ENCODE measurements around the gene STON1.

The STON1 gene

GRCh38 chr2:48617618-48618017, 87.7 kb downstream of the STON1 start, which contains the start of gene GTF2A1L:
Gene GTF2A1L (plus strand): TSS chr2:48617856. CDS start chr2:48617875, 19 bp downstream.
- no peak for DNase-seq (ENCODE audit: low spot score)

GRCh38 chr2:48619526-48619925, 89.6 kb downstream of the STON1 start:
- no peak for DNase-seq (ENCODE audit: low spot score)

DNA sequence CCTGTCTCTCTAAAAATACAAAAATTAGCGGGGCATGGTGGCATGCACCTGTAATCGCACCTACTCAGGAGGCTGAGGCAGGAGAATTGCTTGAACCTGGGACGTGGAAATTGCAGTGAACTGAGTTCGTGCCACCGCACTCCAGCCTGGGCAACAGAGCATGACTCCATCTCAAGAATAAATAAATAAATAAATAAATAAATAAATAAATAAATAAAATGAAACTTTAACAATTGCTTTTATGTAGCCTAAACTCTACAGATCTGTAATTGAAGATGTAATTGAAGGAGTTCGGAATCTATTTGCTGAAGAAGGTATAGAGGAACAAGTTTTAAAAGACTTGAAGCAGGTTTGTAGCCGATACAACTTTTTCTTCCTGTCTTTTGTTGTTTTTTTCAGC, 90.7 kb downstream of the STON1 start:
- no peak for DNase-seq (ENCODE audit: low spot score)

- DNase-seq (ENCODE audit: low spot score) = peak; percentile 33
These were observed 92.7 kb downstream of the STON1 start for GRCh38 chr2:48622691-48623090.

DNA sequence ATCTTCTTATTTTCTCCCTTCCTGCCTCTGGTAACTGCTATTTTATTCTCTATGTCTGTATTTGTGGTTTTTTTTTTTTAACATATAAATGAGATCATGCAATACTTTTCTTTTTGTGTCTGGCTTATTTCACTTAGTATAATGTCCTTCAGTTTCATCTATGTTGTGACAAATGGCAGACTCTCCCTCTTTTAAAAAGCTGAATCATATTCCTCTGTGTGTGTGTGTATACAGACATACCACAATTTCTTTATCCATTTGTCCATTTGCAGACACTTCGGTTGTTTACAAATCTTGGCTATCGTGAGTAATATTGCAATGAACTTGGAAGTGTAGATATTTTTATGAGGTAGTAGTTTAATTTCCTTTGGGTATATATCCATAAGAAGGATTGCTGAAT, 94.7 kb downstream of the STON1 start:
- no peak for DNase-seq (ENCODE audit: low spot score)

DNA sequence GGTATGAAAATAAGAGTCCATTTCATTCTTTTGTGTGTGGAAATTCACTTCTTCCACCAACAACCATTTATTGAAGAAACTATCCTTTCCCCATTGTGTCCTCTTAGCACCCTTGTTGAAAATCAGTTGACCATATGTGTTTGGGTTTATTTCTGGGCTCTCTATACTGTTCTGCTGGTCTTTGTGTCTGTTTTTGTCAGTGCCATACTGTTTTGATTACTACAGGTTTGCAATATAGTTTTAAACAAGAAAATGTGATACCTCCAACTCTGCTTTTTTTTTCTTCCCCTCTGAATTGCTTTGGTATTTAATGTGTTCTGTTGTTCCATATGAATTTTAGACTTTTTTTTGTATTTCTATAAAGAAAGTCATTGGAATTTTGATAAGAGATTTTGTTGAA, 96.1 kb downstream of the STON1 start:
- no peak for DNase-seq (ENCODE audit: low spot score)

- DNase-seq (ENCODE audit: low spot score) = no peak
These were observed 103.2 kb downstream of the STON1 start for GRCh38 chr2:48633143-48633542.

- no peak for DNase-seq (ENCODE audit: low spot score)
These were observed 105.8 kb downstream of the STON1 start for GRCh38 chr2:48635786-48636185.

DNA sequence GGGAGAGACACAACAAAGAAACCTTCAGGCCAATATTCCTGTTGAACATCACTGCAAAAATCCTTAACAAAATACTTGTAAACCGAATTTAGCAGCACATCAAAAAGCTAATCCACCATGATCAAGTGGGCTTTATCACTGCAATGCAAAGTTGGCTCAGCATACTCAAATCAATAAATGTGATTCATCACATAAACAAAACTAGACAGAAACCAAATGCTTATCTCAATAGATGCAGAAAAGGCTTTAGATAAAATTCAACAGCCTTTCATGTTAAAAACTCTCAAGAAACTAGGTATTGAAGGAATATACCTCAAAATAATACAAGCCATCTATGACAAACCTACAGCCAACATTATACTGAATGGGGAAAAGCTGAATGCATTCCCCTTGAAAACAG, 108.3 kb downstream of the STON1 start:
- no peak for DNase-seq (ENCODE audit: low spot score)
